ENCODE results near the gene ST7. TPM values are rescaled to one million over a fixed set of nuclear protein-coding genes. Genes with fewer than 3 reads are reported as not detected.

ST7 gene
- total and polyA plus RNA-seq, 2 of the 13 experiments (the other 11 are each of a cell fraction or from before 2014, with no cell fraction given): 17.3 to 23.5 TPM

DNA sequence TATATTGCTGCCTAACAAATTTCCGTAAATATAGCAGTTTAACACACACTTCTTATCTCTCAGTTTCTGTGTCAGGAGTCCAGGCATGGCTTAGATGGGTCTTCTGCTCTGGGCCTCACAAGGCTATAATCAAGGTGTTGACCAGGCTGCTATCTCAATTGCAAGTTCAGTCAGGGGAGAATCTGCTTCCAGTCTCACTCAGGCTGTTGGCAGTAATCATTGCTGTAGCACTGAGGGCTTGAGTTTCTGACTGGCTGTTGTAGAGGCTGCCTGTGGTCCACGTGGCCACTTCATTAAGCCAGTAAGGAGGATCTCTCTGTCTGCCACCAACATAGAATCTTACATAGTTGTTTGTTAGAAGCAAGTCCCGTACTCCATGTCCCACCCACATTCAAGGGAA is 138.4 kb downstream of the ST7 start:
- no peak overlapping the region for H3K4me2 ChIP-seq (ENCODE audit: low read depth, low read length)
- POLR2A ChIA-PET: no interaction called here
- FAIRE-seq (no peak), ATAC-seq (no peak), DNase-seq (ENCODE audit: low spot score) (no peak)
- no peaks in the 10 kb centered on the region for H3K79me2 ChIP-seq (ENCODE audit: insufficient read depth, low read length)
- in situ Hi-C loops (cut with HindIII; ENCODE audit: extremely low pct_ligation_motif_present, low pct_unique_long_range_greater_than_20kb) (no loop called here), intact Hi-C loops (cut with micrococcal nuclease; ENCODE audit: unreplicated experiment) (no loop called here)
- 90% methylated on average over 2 of the region's 3 CpGs for WGBS (ENCODE audit: low lambda C conversion rate)
- no peaks in the 10 kb centered on the region for H4K20me1 ChIP-seq (ENCODE audit: insufficient read depth, low read length)
- no peak overlapping the region for H3K9ac ChIP-seq (ENCODE audit: insufficient read depth, low read depth, low read length)
- no peak for TF ChIP-seq SPEN (CRISPR knock-in tag; IDR thresholded peaks at IDR 0.05; ENCODE audit: low read depth)
- TF ChIP-seq PHF5A (CRISPR knock-in tag; IDR thresholded peaks at IDR 0.05; ENCODE audit: low read depth, unreplicated experiment): no peak
- TF ChIP-seq ZNF841 (CRISPR knock-in tag; IDR thresholded peaks at IDR 0.05; ENCODE audit: borderline replicate concordance): no peak
- TF ChIP-seq, protein P1, sequence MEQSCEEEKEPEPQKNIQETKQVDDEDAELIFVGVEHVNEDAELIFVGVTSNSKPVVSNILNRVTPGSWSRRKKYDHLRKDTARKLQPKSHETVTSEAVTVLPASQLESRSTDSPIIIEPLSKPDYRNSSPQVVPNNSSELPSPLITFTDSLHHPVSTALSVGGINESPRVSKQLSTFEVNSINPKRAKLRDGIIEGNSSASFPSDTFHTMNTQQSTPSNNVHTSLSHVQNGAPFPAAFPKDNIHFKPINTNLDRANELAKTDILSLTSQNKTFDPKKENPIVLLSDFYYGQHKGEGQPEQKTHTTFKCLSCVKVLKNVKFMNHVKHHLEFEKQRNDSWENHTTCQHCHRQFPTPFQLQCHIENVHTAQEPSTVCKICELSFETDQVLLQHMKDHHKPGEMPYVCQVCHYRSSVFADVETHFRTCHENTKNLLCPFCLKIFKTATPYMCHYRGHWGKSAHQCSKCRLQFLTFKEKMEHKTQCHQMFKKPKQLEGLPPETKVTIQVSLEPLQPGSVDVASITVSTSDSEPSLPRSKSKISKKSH (CRISPR knock-in tag; IDR thresholded peaks at IDR 0.05; ENCODE audit: borderline replicate concordance): no peak
- TF ChIP-seq ZFP36L1 (CRISPR knock-in tag; IDR thresholded peaks at IDR 0.05): no peak
- no peak for TF ChIP-seq SKI (IDR thresholded peaks at IDR 0.05; ENCODE audit: partially characterized antibody)
- no peak for TF ChIP-seq STAT5B (CRISPR knock-in tag; IDR thresholded peaks at IDR 0.05)
- TF ChIP-seq, protein P2, sequence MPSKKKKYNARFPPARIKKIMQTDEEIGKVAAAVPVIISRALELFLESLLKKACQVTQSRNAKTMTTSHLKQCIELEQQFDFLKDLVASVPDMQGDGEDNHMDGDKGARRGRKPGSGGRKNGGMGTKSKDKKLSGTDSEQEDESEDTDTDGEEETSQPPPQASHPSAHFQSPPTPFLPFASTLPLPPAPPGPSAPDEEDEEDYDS (CRISPR knock-in tag; IDR thresholded peaks at IDR 0.05): no peak
- TF ChIP-seq KAT2B (IDR thresholded peaks at IDR 0.05; ENCODE audit: borderline replicate concordance, low read depth, low read length): no peak
- TF ChIP-seq, protein P3, sequence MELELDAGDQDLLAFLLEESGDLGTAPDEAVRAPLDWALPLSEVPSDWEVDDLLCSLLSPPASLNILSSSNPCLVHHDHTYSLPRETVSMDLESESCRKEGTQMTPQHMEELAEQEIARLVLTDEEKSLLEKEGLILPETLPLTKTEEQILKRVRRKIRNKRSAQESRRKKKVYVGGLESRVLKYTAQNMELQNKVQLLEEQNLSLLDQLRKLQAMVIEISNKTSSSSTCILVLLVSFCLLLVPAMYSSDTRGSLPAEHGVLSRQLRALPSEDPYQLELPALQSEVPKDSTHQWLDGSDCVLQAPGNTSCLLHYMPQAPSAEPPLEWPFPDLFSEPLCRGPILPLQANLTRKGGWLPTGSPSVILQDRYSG (CRISPR knock-in tag; IDR thresholded peaks at IDR 0.05): no peak
- H3K4me1 ChIP-seq (ENCODE audit: insufficient read depth, low read length): peaks cover 7% of the 10 kb centered on the region; the same call in 1 of the 2 replicates
- CTCF ChIA-PET (ENCODE audit: low intra/inter-chr PET ratio, low total read pairs): no interaction called here
- no peaks in the 10 kb centered on the region for H3K9me3 ChIP-seq (ENCODE audit: low read length)
- BruUV-seq (replicated peaks): no TSS peak
- H3K4me3 ChIP-seq (replicated peaks in 1 of 3; ENCODE audit: insufficient read depth in 1 of 3, low read depth in 2 of 3, low read length in 3 of 3): no peak overlapping the region
- H2AFZ ChIP-seq (ENCODE audit: low read length): no peak overlapping the region
- no peak overlapping the region for H3K27ac ChIP-seq (ENCODE audit: extremely low read length, insufficient read depth, low read length)
- no peaks in the 10 kb centered on the region for H3K36me3 ChIP-seq (replicated peaks in 1 of 2; ENCODE audit: control insufficient read depth in 1 of 2, insufficient read depth in 2 of 2, low read length in 2 of 2)
- H3K27me3 ChIP-seq (ENCODE audit: control insufficient read depth in 1 of 2, insufficient read depth in 2 of 2, low read length in 2 of 2): no peaks in the 10 kb centered on the region
